ENCODE measurements around the gene SGSH.

The SGSH gene

DNA sequence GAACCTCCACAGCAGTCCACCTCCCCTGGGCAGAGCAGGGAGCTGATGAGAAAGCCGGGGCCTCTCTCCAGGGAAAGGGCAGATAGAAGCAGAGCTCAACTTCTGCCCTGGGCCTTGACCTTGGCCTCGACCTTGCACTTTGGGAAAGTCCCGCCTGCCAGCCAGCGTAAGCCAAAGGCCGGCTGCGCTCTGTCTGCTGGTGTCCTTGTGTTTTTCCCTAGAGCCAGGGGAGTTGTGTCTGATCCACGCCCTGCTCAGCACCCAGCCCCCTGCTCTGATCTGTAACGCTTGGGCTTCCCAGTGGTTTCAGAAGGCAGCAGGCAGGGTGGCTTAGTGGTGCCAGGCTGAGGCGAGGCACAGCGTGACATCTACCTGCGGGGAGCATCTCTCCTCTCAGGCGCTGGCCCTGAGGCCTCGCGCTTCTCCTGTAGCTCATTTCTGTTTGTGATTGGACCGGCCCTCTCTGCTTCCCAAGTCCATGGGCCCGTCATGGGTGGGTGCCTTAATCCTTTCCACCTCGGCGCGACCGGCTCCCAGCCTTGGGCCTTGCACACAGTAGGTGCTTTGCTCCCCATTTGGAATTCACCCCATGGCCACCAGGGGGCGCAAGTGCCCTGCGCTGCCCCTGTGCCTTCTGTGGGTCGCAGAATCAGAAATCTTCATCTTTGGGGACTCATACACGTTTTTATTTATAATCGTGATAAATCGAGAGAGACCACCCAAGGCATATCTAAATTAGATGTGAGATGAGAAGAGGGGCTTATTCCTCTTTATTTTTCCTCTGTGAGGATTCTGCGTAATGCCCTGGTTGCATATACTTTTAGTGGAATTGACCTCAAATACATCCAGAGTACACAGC, 24.2 kb downstream of the SGSH start:
- H3K27ac Mint-ChIP-seq: no peak overlapping the region
- no peak for ATAC-seq
- no peak overlapping the region for H3K4me3 Mint-ChIP-seq
- peaks cover 5% of the 10 kb centered on the region for H3K4me1 Mint-ChIP-seq
- H3K9me3 Mint-ChIP-seq: no peaks in the 10 kb centered on the region
- H3K27me3 Mint-ChIP-seq: peaks cover 51% of the 10 kb centered on the region
- H3K36me3 Mint-ChIP-seq: no peaks in the 10 kb centered on the region

DNA sequence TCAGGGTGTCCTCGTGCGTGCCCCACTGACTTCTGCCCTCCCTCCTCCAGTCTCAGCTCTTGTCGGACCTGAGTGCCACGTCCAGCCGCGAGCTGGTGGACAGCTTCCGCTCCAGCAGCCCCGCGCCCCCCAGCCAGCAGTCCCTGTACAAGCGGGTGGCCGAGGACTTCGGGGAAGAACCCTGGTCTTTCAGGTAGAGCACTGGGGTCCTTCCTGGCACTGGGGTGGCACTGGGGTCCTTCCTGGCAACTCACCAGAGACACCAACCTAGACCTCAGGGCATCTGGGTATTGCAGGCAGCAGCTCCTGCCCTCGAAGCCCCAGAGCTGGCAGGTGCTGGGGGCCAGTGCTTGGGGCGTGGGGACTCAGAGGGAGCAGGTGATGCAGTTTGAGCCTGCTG, 25.0 kb downstream of the SGSH start:
- no peaks in the 10 kb centered on the region for H3K36me3 Mint-ChIP-seq
- H3K9me3 Mint-ChIP-seq: no peaks in the 10 kb centered on the region
- H3K4me1 Mint-ChIP-seq: peaks cover 5% of the 10 kb centered on the region
- no peak overlapping the region for H3K27ac Mint-ChIP-seq
- no peak for ATAC-seq
- peaks cover 58% of the 10 kb centered on the region for H3K27me3 Mint-ChIP-seq
- no peak overlapping the region for H3K4me3 Mint-ChIP-seq

DNA sequence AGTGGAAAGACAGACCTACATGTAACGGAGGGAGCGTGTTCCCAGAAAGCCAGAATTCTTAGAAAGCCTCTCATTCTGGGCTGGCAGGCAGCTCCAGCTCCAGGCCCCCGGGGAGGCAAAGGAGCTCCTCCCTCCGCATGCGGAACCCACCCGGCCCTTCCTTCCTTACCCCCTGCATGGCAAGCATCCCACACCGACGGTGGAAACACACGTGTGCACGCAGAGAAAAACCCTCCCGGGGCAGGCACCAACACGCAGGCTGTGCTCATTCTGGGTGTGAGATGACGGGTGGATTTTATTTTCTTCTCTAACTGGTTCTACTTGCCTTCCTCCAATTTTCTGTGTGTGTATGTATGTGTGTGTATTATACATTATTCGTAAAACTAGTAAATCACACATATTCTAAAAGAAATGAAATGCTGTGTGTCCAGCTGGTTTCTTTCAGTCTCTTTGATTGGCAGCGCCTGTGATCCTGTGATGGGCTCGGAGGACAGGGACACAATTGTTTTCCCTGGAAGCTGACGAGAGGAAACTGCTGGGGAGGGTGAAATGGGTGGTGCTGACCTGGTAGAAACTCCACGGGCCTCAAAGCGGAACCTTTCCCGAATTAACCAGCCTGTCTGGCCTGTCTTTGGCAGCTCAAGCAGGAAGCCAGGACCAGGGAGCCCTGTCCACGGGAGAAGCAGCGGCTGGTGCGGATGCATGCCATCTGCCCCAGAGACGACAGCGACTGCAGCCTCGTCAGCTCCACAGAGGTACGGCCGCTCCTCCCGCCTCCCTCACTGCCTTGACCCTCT, 28.1 kb downstream of the SGSH start:
- ATAC-seq: no peak
- peaks cover 5% of the 10 kb centered on the region for H3K4me1 Mint-ChIP-seq
- peaks cover 78% of the 10 kb centered on the region for H3K27me3 Mint-ChIP-seq
- H3K27ac Mint-ChIP-seq: no peak overlapping the region
- no peaks in the 10 kb centered on the region for H3K9me3 Mint-ChIP-seq
- no peak overlapping the region for H3K4me3 Mint-ChIP-seq
- H3K36me3 Mint-ChIP-seq: no peaks in the 10 kb centered on the region

DNA sequence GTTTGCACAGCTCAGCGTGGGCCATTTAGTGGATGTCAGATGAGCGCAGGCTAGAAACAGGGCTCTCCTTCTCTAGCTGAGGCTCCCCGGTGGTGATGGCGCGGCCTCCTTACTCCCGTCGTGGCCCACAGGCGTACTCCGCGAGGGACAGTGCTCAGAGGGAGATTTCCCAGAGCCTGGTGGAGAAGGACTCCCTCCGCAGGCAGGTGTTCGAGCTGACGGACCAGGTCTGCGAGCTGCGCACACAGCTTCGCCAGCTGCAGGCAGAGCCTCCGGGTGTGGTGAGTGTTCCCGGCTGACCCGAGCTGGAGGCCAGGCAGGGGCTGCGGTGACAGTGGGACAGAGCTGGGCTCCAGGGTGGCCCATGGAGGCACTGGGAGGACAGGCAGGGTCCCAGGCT, 28.9 kb downstream of the SGSH start:
- Mint-ChIP-seq H3K4me1 (peaks cover 4% of the 10 kb centered on the region), H3K27ac (no peak overlapping the region), H3K27me3 (peaks cover 80% of the 10 kb centered on the region), H3K4me3 (no peak overlapping the region), H3K36me3 (no peaks in the 10 kb centered on the region), H3K9me3 (no peaks in the 10 kb centered on the region)
- ATAC-seq: peak; percentile 21

DNA sequence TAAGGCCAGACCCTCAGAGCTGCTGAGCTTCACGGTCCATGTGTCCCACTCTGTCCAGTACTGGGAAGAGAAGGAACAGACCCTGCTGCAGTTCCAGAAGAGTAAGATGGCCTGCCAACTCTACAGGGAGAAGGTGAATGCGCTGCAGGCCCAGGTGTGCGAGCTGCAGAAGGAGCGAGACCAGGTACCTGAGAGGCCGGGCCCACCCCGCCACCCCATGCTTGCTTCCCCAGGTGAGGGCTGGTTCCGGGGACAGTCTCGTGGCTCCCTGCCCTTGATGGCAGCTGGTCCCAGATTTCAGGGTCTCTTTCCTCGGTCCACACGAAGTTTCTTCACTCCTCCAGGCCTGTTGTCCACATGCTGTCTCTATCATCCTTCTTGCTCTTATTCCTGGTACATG, 29.4 kb downstream of the SGSH start:
- Mint-ChIP-seq H3K27me3 (peaks cover 80% of the 10 kb centered on the region), H3K4me3 (no peak overlapping the region), H3K9me3 (no peaks in the 10 kb centered on the region), H3K36me3 (no peaks in the 10 kb centered on the region), H3K27ac (no peak overlapping the region), H3K4me1 (no peaks in the 10 kb centered on the region)
- ATAC-seq: no peak

DNA sequence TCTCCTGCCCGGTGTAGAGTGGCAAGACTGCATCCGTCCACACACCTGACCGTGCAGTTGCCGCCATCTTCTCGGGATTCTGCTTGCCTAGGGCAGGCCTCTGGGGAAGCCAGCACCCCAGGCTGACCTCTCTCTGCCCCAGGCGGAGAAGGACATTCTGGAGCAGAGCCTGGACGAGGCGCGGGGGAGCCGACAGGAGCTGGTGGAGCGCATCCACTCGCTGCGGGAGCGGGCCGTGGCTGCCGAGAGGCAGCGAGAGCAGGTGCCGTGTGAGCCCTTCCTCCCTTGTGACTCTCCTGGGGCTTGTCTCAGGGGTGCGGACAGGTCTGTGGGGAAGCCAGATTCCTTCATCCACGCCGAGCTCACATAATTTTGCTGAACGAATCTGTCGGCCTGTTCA, 30.5 kb downstream of the SGSH start:
- H3K27ac Mint-ChIP-seq: no peak overlapping the region
- ATAC-seq: no peak
- no peak overlapping the region for H3K4me3 Mint-ChIP-seq
- H3K36me3 Mint-ChIP-seq: no peaks in the 10 kb centered on the region
- H3K27me3 Mint-ChIP-seq: peaks cover 78% of the 10 kb centered on the region
- H3K4me1 Mint-ChIP-seq: no peaks in the 10 kb centered on the region
- no peaks in the 10 kb centered on the region for H3K9me3 Mint-ChIP-seq

DNA sequence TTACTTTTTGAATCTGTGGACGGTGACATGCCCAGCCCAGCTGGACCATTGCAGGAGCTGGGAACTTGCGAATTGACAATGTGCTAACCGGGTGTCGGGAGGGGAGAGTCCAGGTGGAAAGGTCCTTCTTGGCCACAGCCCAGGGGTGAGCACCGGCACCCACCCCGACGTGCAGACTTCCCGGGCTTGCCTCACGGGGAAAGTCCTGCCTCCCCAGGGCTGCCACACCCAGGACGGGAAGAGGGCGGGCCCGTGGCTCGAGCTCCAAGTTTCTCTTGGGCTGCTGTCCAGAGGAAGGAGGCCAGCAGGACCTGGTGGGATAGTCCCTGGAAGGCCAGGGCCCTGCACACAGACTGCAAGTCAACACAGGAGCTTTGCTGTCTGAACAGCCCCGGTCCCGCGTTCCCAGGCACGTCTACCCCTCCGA, 32.6 kb downstream of the SGSH start:
- H3K4me1 Mint-ChIP-seq: no peaks in the 10 kb centered on the region
- no peak overlapping the region for H3K4me3 Mint-ChIP-seq
- peaks cover 65% of the 10 kb centered on the region for H3K27me3 Mint-ChIP-seq
- H3K36me3 Mint-ChIP-seq: no peaks in the 10 kb centered on the region
- no peaks in the 10 kb centered on the region for H3K9me3 Mint-ChIP-seq
- no peak for ATAC-seq
- no peak overlapping the region for H3K27ac Mint-ChIP-seq

DNA sequence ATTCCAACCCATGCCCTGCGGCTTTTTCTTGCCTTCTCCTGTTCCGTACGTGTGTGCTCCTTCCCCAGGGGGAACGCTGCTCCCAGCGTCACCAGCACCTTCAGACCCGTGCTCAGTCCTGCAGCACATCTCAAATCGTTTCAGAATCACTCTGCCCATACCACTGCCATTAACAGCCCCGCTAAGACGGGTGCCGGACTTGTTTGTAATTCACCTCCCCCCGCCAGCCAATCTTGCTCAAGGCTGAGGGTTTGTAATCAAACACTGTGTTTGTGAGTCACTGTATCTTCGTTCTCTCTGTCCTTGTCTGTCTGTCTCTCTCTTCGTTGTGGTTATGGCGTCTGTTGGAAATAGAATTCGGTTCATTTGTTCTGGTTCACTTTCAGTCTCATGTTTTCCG, 33.0 kb downstream of the SGSH start:
- no peak overlapping the region for H3K27ac Mint-ChIP-seq
- ATAC-seq: no peak
- H3K9me3 Mint-ChIP-seq: no peaks in the 10 kb centered on the region
- H3K4me1 Mint-ChIP-seq: no peaks in the 10 kb centered on the region
- no peaks in the 10 kb centered on the region for H3K36me3 Mint-ChIP-seq
- peaks cover 65% of the 10 kb centered on the region for H3K27me3 Mint-ChIP-seq
- no peak overlapping the region for H3K4me3 Mint-ChIP-seq

GRCh38 chr17:80185968-80186367, 34.2 kb downstream of the SGSH start:
- ATAC-seq: no peak
- Mint-ChIP-seq H3K27me3 (peaks cover 65% of the 10 kb centered on the region), H3K9me3 (no peaks in the 10 kb centered on the region), H3K4me1 (no peaks in the 10 kb centered on the region), H3K4me3 (no peak overlapping the region), H3K36me3 (no peaks in the 10 kb centered on the region), H3K27ac (no peak overlapping the region)

- Mint-ChIP-seq H3K4me1 (no peaks in the 10 kb centered on the region), H3K27me3 (peaks cover 57% of the 10 kb centered on the region), H3K9me3 (no peaks in the 10 kb centered on the region), H3K36me3 (no peaks in the 10 kb centered on the region), H3K27ac (no peak overlapping the region), H3K4me3 (no peak overlapping the region)
- ATAC-seq: no peak
Observed at GRCh38 chr17:80184423-80184714, 35.8 kb downstream of the SGSH start.

DNA sequence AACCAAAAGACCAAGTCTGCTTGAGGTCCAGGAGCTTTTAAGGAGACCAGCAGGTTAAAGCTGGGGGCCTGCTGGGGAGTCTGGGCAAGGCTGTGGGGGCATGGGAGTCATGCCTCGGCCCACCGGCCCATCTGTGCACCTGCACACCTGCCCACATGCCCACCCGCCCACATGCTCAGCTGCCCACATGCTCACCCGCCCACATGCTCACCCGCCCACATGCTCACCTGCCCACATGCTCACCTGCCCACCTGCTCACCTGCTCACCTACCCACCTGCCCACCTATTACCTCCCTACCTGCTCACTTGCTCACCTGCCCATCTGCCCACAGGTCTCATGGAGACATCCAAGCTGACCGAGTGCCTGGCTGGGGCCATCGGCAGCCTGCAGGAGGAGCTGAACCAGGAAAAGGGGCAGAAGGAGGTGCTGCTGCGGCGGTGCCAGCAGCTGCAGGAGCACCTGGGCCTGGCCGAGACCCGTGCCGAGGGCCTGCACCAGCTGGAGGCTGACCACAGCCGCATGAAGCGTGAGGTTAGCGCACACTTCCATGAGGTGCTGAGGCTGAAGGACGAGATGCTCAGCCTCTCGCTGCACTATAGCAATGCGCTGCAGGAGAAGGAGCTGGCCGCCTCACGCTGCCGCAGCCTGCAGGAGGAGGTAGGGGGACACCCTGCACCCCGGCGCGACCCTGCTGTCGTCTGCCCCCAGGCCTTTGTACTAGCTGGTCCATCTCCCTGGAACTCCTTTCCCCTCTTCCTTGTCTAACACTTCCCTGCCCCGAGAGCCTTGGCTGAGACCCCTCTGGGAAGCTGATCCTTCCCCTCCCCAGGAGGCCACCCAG, 36.3 kb downstream of the SGSH start:
- H3K27me3 Mint-ChIP-seq: peaks cover 60% of the 10 kb centered on the region
- no peak for ATAC-seq
- H3K4me3 Mint-ChIP-seq: no peak overlapping the region
- no peaks in the 10 kb centered on the region for H3K36me3 Mint-ChIP-seq
- H3K4me1 Mint-ChIP-seq: no peaks in the 10 kb centered on the region
- H3K9me3 Mint-ChIP-seq: no peaks in the 10 kb centered on the region
- no peak overlapping the region for H3K27ac Mint-ChIP-seq

GRCh38 chr17:80182845-80183223, 37.3 kb downstream of the SGSH start:
- H3K36me3 Mint-ChIP-seq: no peaks in the 10 kb centered on the region
- H3K4me3 Mint-ChIP-seq: no peak overlapping the region
- no peak for ATAC-seq
- H3K27me3 Mint-ChIP-seq: peaks cover 65% of the 10 kb centered on the region
- no peaks in the 10 kb centered on the region for H3K4me1 Mint-ChIP-seq
- no peaks in the 10 kb centered on the region for H3K9me3 Mint-ChIP-seq
- no peak overlapping the region for H3K27ac Mint-ChIP-seq

DNA sequence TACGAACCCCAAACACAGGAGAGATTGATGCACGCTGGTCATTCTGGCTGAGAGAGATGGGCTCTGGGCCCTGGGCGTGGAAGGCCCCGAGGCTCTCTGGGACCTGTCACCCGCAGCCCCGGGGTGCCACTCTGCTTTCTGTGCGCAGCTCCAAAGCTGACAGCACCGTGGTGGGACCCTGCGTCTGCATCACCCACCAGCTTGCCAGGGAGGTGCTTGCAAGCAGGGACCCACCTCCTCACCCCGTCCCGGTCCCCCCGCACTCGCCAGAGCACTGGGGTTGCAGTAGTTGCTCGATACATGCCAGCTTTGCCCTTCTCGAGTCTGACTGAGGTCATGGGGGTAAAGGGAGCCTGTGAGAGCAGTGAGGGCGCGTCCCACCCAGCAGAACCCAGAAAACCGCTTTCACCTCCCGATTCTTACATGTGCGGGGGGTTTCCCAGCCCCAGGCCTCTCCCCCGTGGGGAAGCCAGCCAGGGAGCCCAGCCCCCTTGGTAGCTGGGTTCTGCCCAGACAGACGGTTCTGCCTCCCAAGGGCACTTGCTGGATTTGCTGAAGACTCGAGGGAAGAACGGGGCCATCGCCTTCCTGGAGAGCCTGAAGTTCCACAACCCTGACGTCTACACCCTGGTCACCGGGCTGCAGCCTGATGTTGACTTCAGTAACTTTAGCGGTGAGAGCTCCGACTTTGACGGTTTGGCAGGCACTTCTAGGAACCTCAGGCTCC, 37.9 kb downstream of the SGSH start:
- Mint-ChIP-seq H3K27me3 (peaks cover 65% of the 10 kb centered on the region), H3K4me3 (no peak overlapping the region), H3K9me3 (no peaks in the 10 kb centered on the region), H3K4me1 (no peaks in the 10 kb centered on the region), H3K27ac (no peak overlapping the region), H3K36me3 (no peaks in the 10 kb centered on the region)
- no peak for ATAC-seq

DNA sequence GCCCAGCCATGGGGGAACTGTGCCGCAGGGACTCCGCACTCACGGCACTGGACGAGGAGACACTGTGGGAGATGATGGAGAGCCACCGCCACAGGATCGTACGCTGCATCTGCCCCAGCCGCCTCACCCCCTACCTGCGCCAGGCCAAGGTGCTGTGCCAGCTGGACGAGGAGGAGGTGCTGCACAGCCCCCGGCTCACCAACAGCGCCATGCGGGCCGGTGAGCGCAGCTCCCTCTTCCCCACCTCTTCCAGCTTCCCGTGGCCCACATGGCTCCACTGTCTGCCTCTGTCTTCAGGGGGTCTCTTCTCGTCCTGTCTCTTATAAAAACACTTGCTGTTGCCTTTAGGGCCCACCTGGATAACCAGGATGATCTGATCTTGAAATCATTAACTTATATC, 38.7 kb downstream of the SGSH start:
- Mint-ChIP-seq H3K9me3 (no peaks in the 10 kb centered on the region), H3K36me3 (no peaks in the 10 kb centered on the region), H3K4me1 (no peaks in the 10 kb centered on the region), H3K27me3 (peaks cover 64% of the 10 kb centered on the region), H3K4me3 (no peak overlapping the region), H3K27ac (no peak overlapping the region)
- no peak for ATAC-seq

DNA sequence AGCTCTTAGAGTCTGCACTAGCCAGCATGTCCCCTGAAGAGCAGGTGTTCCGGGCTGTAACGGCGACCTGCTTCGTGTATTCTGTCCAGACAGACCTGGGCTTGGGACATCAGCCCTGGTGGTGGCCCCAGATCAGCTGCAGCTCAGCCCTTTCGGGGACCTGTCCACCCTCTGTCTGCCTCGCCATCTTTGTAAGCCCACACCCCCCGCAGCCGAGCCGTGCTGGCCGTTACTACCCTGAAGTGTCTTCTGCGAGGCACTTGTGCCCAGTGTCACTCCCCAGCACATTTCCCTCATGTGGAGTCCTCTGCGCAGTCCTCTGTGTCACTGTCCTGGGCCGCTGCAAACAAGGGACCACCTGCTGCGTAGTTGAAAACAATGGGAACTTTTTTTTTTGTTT, 39.9 kb downstream of the SGSH start:
- ATAC-seq: no peak

More for the DNA sequence above, 39.9 kb downstream of the SGSH start:
- H3K9me3 Mint-ChIP-seq: no peaks in the 10 kb centered on the region
- H3K27ac Mint-ChIP-seq: no peak overlapping the region
- peaks cover 59% of the 10 kb centered on the region for H3K27me3 Mint-ChIP-seq
- H3K4me1 Mint-ChIP-seq: no peaks in the 10 kb centered on the region
- no peaks in the 10 kb centered on the region for H3K36me3 Mint-ChIP-seq
- H3K4me3 Mint-ChIP-seq: no peak overlapping the region
